HepG2 (cell line): ENCODE data around the gene ALPK3. TPM values are rescaled to one million over a fixed set of nuclear protein-coding genes. Genes with fewer than 3 reads are reported as not detected.

Experiments
- ATAC-seq: fragments of 200-7000 bp; cut with Tn5 transposase; 3 replicates; pipeline ENCODE4 v1.9.1; 2020; ENCODE audit warnings: mild to moderate bottlenecking, moderate library complexity
- BruUV-seq: library from RNA; stranded (reverse); fragments of 400-500 nt; replicated peaks from 2 replicates; lab custom pipeline; 2021; lab: Mats Ljungman, UMichigan
- CTCF ChIA-PET: fragments of 300-600 bp; formaldehyde crosslinking; extraction: SDS; loops from one replicate; lab custom pipeline; 2021; ENCODE audit warnings: low total read pairs, inconsistent platforms, low intra/inter-chr PET ratio; lab: Yijun Ruan, JAX
- POLR2A ChIA-PET: fragments of 350-600 bp; sonication (Branson Sonifier 250); formaldehyde crosslinking; loops from one replicate; lab custom pipeline; 2020; ENCODE audit warnings: antibody characterized with exemption, inconsistent platforms; lab: Yijun Ruan, JAX
- DNase-seq: peaks from one replicate; pipeline ENCODE4 v3.0.0-alpha.2; 2015; ENCODE audit warnings: low spot score
- FAIRE-seq: peaks from 3 replicates; lab custom pipeline; 2011; peaks lifted over from hg19 to GRCh38; lab: Jason Lieb, UNC
- H2AFZ ChIP-seq: one replicate; pipeline ENCODE4 v1.6.1; 2011; ENCODE audit warnings: low read length, inconsistent platforms
- H3K27ac ChIP-seq: fragments of 300-600 bp; 3 replicates; pipeline ENCODE4 v1.8.0; 2011; ENCODE audit warnings: mixed run types, mild to moderate bottlenecking, mixed read lengths, low read length, inconsistent platforms; ENCODE audit not compliant: insufficient read depth; ENCODE audit errors: extremely low read length
- H3K27me3 ChIP-seq, 2 experiments: fragments of 200-600 bp in 1 of 2; 2 replicates in 1 of 2; 3 replicates in 1 of 2; pipeline versions ENCODE4 v1.6.0 to v1.8.0; 2011; ENCODE audit warnings: low read length in 2 of 2, mild to moderate bottlenecking in 2 of 2, moderate library complexity in 2 of 2, inconsistent platforms in 1 of 2; ENCODE audit not compliant: insufficient read depth in 2 of 2, control insufficient read depth in 1 of 2
- H3K36me3 ChIP-seq, 2 experiments: fragments of 200-600 bp in 1 of 2; replicated peaks in 1 of 2; 2 replicates in 1 of 2; 3 replicates in 1 of 2; pipeline versions ENCODE4 v1.5.1 to v1.8.0; 2011; ENCODE audit warnings: low read length in 2 of 2, inconsistent platforms in 1 of 2; ENCODE audit not compliant: insufficient read depth in 2 of 2, control insufficient read depth in 1 of 2
- H3K4me1 ChIP-seq: 2 replicates; pipeline ENCODE4 v1.5.1; 2012; ENCODE audit warnings: low read length, inconsistent platforms; ENCODE audit not compliant: insufficient read depth
- H3K4me2 ChIP-seq: 2 replicates; pipeline ENCODE4 v1.6.0; 2011; ENCODE audit warnings: low read depth, low read length, inconsistent platforms
- H3K4me3 ChIP-seq, 3 experiments: fragments of 200-600 bp in 1 of 3; sonication (generic), shearing (Covaris generic) in 1 of 3; replicated peaks in 1 of 3; 2 replicates each; pipeline ENCODE4 v1.5.1; 2011 to 2016; ENCODE audit warnings: low read length in 3 of 3, inconsistent platforms in 2 of 3, low read depth in 2 of 3, mild to moderate bottlenecking in 2 of 3, control low read depth in 1 of 3, mixed read lengths in 1 of 3; ENCODE audit not compliant: insufficient read depth in 1 of 3
- H3K79me2 ChIP-seq: one replicate; pipeline ENCODE4 v1.6.1; 2011; ENCODE audit warnings: low read length, inconsistent platforms; ENCODE audit not compliant: insufficient read depth
- H3K9ac ChIP-seq: 2 replicates; pipeline ENCODE4 v1.6.0; 2011; ENCODE audit warnings: mild to moderate bottlenecking, low read depth, low read length, inconsistent platforms; ENCODE audit not compliant: insufficient read depth
- H3K9me3 ChIP-seq: 2 replicates; pipeline ENCODE4 v1.5.1; 2012; ENCODE audit warnings: mild to moderate bottlenecking, low read length
- H4K20me1 ChIP-seq: 2 replicates; pipeline ENCODE4 v1.6.0; 2011; ENCODE audit warnings: inconsistent platforms, mild to moderate bottlenecking, low read length, moderate library complexity; ENCODE audit not compliant: insufficient read depth
- ATF6 ChIP-seq: sonication (generic); formaldehyde crosslinking; conservative IDR thresholded peaks from 2 replicates; pipeline ENCODE4 v1.4.0; 2020; ENCODE audit warnings: missing genetic modification reagents
- BCL6 ChIP-seq: IDR thresholded peaks from 2 replicates; pipeline ENCODE4 v1.6.1; 2016; ENCODE audit warnings: missing genetic modification reagents, missing compliant biosample characterization
- HDAC1 ChIP-seq: sonication (generic); formaldehyde crosslinking; IDR thresholded peaks from 2 replicates; pipeline ENCODE4 v1.5.1; 2020; ENCODE audit warnings: mild to moderate bottlenecking, missing genetic modification reagents
- HNF4A ChIP-seq: sonication (generic); formaldehyde crosslinking; IDR thresholded peaks from 2 replicates; pipeline ENCODE4 v1.4.0; 2020; ENCODE audit warnings: missing genetic modification reagents
- HNRNPUL1 ChIP-seq: fragments of 200-400 bp; formaldehyde crosslinking; IDR thresholded peaks from 2 replicates; pipeline ENCODE4 v1.6.1; 2017; ENCODE audit warnings: low read depth, mild to moderate bottlenecking, low read length, moderate library complexity
- HOXA5 ChIP-seq: sonication (generic); formaldehyde crosslinking; IDR thresholded peaks from 2 replicates; pipeline ENCODE4 v1.4.0; 2020; ENCODE audit warnings: missing genetic modification reagents
- IKZF4 ChIP-seq: sonication (generic); formaldehyde crosslinking; IDR thresholded peaks from 2 replicates; pipeline ENCODE4 v1.5.1; 2020; ENCODE audit warnings: borderline replicate concordance, mild to moderate bottlenecking, low read depth, missing genetic modification reagents; ENCODE audit errors: not compliant biosample characterization
- NFATC3 ChIP-seq: sonication (generic); formaldehyde crosslinking; IDR thresholded peaks from 2 replicates; pipeline ENCODE4 v1.5.1; 2020; ENCODE audit warnings: mild to moderate bottlenecking, missing genetic modification reagents
- SALL1 ChIP-seq: sonication (generic); formaldehyde crosslinking; IDR thresholded peaks from 2 replicates; pipeline ENCODE4 v1.8.0; 2022; ENCODE audit warnings: mild to moderate bottlenecking, missing genetic modification reagents
- SKIL ChIP-seq: sonication (generic); formaldehyde crosslinking; IDR thresholded peaks from 2 replicates; pipeline ENCODE4 v1.8.0; 2022; ENCODE audit warnings: missing genetic modification reagents, mild to moderate bottlenecking, moderate library complexity, borderline replicate concordance
- WIZ ChIP-seq: sonication (generic); formaldehyde crosslinking; IDR thresholded peaks from 2 replicates; pipeline ENCODE4 v1.5.1; 2020; ENCODE audit warnings: mild to moderate bottlenecking, missing genetic modification reagents
- ZNF292 ChIP-seq: sonication (generic); formaldehyde crosslinking; IDR thresholded peaks from 2 replicates; pipeline ENCODE4 v1.8.1; 2022; ENCODE audit warnings: mild to moderate bottlenecking, low read depth, missing genetic modification reagents, borderline replicate concordance
- ZNF556 ChIP-seq: sonication (generic); formaldehyde crosslinking; IDR thresholded peaks from 2 replicates; pipeline ENCODE4 v1.4.0; 2020; ENCODE audit warnings: mild to moderate bottlenecking, missing genetic modification reagents, borderline replicate concordance
- ZNF724P ChIP-seq: sonication (generic); formaldehyde crosslinking; IDR thresholded peaks from 2 replicates; pipeline ENCODE4 v1.8.0; 2022; ENCODE audit warnings: missing genetic modification reagents, borderline replicate concordance
- WGBS: methylation state at CpG from one replicate; pipeline ENCODE4 v1.1.6; 2017; ENCODE audit warnings: low lambda C conversion rate; 5-methylcytosine and 5-hydroxymethylcytosine counted together
- in situ Hi-C: cut with HindIII; loops from 2 replicates; pipeline ENCODE4 v1.10.0; 2017; ENCODE audit warnings: low pct_unique_long_range_greater_than_20kb; ENCODE audit not compliant: extremely low pct_ligation_motif_present
- intact Hi-C: fragments of 100-400 bp; cut with micrococcal nuclease; formaldehyde crosslinking; loops from one replicate; pipeline ENCODE4 v1.10.0; 2022; ENCODE audit not compliant: unreplicated experiment
- polyA plus RNA-seq, 8 experiments: library from polyadenylated mRNA; depleted of rRNA in 3 of 8; stranded (reverse) in 7 of 8; unstranded in 1 of 8; fragments of >200 nt; fragmentation: Illumina TruSeq in 4 of 8; extraction: Trizol in 4 of 8; gene quantifications; 2 replicates each; pipeline versions ENCODE4 v1.2.1 to v1.2.3, GENCODE V29; 2011 to 2016; ENCODE audit warnings: low read depth in 4 of 8, missing spikeins in 1 of 8, mixed read lengths in 1 of 8; ENCODE audit not compliant: insufficient read depth in 1 of 8
- total RNA-seq, 5 experiments: library from RNA; depleted of rRNA; stranded (reverse); fragments of >200 nt; fragmentation: Illumina TruSeq; extraction: Trizol; gene quantifications; 2 replicates each; pipeline ENCODE4 v1.2.3, GENCODE V29; 2016; ENCODE audit warnings: low read depth in 1 of 5
- TF ChIP-seq, protein P1 (sequence below): sonication (generic); formaldehyde crosslinking; IDR thresholded peaks from 2 replicates; pipeline ENCODE4 v1.4.0; 2020; ENCODE audit warnings: missing genetic modification reagents, borderline replicate concordance
- TF ChIP-seq, protein P2 (sequence below): sonication (generic); formaldehyde crosslinking; IDR thresholded peaks from 2 replicates; pipeline ENCODE4 v1.5.0; 2020; ENCODE audit warnings: missing genetic modification reagents

Gene ALPK3
- total and polyA plus RNA-seq, 2 of the 13 experiments (the other 11 are each of a cell fraction or from before 2014, with no cell fraction given): 0.04 to 0.42 TPM

DNA sequence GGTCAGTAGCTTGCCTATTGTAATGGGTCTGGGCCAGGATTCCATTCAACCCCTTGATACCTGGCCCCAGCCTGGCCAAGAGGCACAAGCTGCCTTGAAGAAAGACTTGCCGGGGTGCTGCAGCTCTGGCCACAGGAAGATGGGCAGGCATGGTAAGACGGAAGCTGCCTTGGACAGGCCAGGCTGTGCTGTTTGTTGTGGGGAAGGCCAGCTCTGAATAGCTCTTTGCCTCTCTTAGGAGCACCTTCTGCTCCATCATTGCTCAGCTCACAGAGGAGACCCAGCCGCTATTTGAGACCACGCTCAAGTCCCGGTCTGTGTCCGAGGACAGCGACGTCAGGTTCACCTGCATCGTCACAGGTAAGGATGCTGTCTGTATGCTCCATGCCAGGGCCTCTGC is 10.1 kb downstream of the ALPK3 start:
- no peaks in the 10 kb centered on the region for H3K9me3 ChIP-seq
- CTCF ChIA-PET: interaction anchor here (0.6 to 2.2 kb wide), 3 partner anchors 18 to 107 kb away, joined by 3 to 14 read pairs (median 5); no protein-coding TSS in a partner anchor
- H3K4me1 ChIP-seq: peaks cover 33% of the 10 kb centered on the region
- POLR2A ChIA-PET: no interaction called here
- H4K20me1 ChIP-seq: no peaks in the 10 kb centered on the region
- H3K27me3 ChIP-seq: no peaks in the 10 kb centered on the region; a peak in 2 of 5 replicates
- no peak overlapping the region for H3K9ac ChIP-seq
- ATAC-seq (no peak), FAIRE-seq (no peak), DNase-seq (no peak)
- no peak overlapping the region for H2AFZ ChIP-seq
- no peaks in the 10 kb centered on the region for H3K79me2 ChIP-seq
- H3K4me2 ChIP-seq: no peak overlapping the region
- H3K4me3 ChIP-seq: no peak overlapping the region
- intact Hi-C loops (loop anchor here (10.0 kb wide), 1 partner anchor 48 kb away; no protein-coding TSS in a partner anchor), in situ Hi-C loops (loop anchor here (5.0 to 25.0 kb wide), 3 partner anchors 100 to 335 kb away; no protein-coding TSS in a partner anchor)
- no peaks in the 10 kb centered on the region for H3K36me3 ChIP-seq
- WGBS: no CpG with 5 or more reads among the region's 9 CpGs
- BruUV-seq: no TSS peak
- H3K27ac ChIP-seq: no peak overlapping the region
- TF ChIP-seq ZNF292 (CRISPR knock-in tag) (no peak), ATF6 (CRISPR knock-in tag) (no peak), HNRNPUL1 (no peak), SKIL (CRISPR knock-in tag) (no peak), IKZF4 (CRISPR knock-in tag) (no peak), ZNF724P (no peak), WIZ (CRISPR knock-in tag) (no peak), HNF4A (no peak), BCL6 (CRISPR knock-in tag) (no peak), HDAC1 (CRISPR knock-in tag) (no peak), ZNF556 (CRISPR knock-in tag) (no peak), HOXA5 (no peak), SALL1 (CRISPR knock-in tag) (no peak), NFATC3 (CRISPR knock-in tag) (no peak)
- TF ChIP-seq, protein P1, sequence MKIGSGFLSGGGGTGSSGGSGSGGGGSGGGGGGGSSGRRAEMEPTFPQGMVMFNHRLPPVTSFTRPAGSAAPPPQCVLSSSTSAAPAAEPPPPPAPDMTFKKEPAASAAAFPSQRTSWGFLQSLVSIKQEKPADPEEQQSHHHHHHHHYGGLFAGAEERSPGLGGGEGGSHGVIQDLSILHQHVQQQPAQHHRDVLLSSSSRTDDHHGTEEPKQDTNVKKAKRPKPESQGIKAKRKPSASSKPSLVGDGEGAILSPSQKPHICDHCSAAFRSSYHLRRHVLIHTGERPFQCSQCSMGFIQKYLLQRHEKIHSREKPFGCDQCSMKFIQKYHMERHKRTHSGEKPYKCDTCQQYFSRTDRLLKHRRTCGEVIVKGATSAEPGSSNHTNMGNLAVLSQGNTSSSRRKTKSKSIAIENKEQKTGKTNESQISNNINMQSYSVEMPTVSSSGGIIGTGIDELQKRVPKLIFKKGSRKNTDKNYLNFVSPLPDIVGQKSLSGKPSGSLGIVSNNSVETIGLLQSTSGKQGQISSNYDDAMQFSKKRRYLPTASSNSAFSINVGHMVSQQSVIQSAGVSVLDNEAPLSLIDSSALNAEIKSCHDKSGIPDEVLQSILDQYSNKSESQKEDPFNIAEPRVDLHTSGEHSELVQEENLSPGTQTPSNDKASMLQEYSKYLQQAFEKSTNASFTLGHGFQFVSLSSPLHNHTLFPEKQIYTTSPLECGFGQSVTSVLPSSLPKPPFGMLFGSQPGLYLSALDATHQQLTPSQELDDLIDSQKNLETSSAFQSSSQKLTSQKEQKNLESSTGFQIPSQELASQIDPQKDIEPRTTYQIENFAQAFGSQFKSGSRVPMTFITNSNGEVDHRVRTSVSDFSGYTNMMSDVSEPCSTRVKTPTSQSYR: no peak
- TF ChIP-seq, protein P2, sequence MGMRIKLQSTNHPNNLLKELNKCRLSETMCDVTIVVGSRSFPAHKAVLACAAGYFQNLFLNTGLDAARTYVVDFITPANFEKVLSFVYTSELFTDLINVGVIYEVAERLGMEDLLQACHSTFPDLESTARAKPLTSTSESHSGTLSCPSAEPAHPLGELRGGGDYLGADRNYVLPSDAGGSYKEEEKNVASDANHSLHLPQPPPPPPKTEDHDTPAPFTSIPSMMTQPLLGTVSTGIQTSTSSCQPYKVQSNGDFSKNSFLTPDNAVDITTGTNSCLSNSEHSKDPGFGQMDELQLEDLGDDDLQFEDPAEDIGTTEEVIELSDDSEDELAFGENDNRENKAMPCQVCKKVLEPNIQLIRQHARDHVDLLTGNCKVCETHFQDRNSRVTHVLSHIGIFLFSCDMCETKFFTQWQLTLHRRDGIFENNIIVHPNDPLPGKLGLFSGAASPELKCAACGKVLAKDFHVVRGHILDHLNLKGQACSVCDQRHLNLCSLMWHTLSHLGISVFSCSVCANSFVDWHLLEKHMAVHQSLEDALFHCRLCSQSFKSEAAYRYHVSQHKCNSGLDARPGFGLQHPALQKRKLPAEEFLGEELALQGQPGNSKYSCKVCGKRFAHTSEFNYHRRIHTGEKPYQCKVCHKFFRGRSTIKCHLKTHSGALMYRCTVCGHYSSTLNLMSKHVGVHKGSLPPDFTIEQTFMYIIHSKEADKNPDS (CRISPR knock-in tag): no peak
